SK-N-SH treated with all-trans-retinoic acid at 6 μM for 48 hours (cell line): Measurements from ENCODE around the gene P2RY1.

Source experiments
- ATAC-seq: fragments of 200-7000 bp; cut with Tn5 transposase; 3 replicates; pipeline ENCODE4 v1.9.1; 2020; ENCODE audit warnings: mild to moderate bottlenecking, moderate library complexity
- ARNTL ChIP-seq: fragments of 450-650 bp; formaldehyde crosslinking; IDR thresholded peaks from 2 replicates; pipeline ENCODE4 v1.5.0; 2020; ENCODE audit warnings: low read depth, mild to moderate bottlenecking, moderate library complexity, borderline replicate concordance
- BACH2 ChIP-seq: fragments of 250-450 bp; sonication (Bioruptor Pico); IDR thresholded peaks from 2 replicates; pipeline ENCODE4 v1.9.0; 2021; ENCODE audit warnings: mild to moderate bottlenecking, borderline replicate concordance
- ESRRG ChIP-seq: fragments of 250-450 bp; sonication (Bioruptor Pico); IDR thresholded peaks from 2 replicates; pipeline ENCODE4 v1.6.1; 2021; ENCODE audit warnings: mild to moderate bottlenecking
- GLIS3 ChIP-seq: fragments of 250-450 bp; sonication (Bioruptor Pico); IDR thresholded peaks from 2 replicates; pipeline ENCODE4 v1.5.0; 2020; ENCODE audit warnings: mild to moderate bottlenecking, moderate library complexity
- ISL1 ChIP-seq: fragments of 250-450 bp; sonication (Bioruptor Pico); IDR thresholded peaks from 2 replicates; pipeline ENCODE4 v2.1.2; 2022; ENCODE audit warnings: mild to moderate bottlenecking, moderate library complexity
- OSR1 ChIP-seq: fragments of 250-450 bp; sonication (Bioruptor Pico); IDR thresholded peaks from 2 replicates; pipeline ENCODE4 v1.8.0; 2022; ENCODE audit warnings: moderate library complexity, mild to moderate bottlenecking, inconsistent platforms
- PPARA ChIP-seq: fragments of 250-450 bp; sonication (Bioruptor Pico); IDR thresholded peaks from 2 replicates; pipeline ENCODE4 v1.5.0; 2020; ENCODE audit warnings: mild to moderate bottlenecking, borderline replicate concordance
- RARB ChIP-seq: fragments of 250-450 bp; sonication (Bioruptor Pico); IDR thresholded peaks from 2 replicates; pipeline ENCODE4 v1.8.0; 2021; ENCODE audit warnings: mild to moderate bottlenecking, moderate library complexity
- SNAI2 ChIP-seq: fragments of 250-450 bp; sonication (Bioruptor Pico); IDR thresholded peaks from 2 replicates; pipeline ENCODE4 v1.5.0; 2020; ENCODE audit warnings: mild to moderate bottlenecking, moderate library complexity
- TCF4 ChIP-seq: fragments of 250-450 bp; sonication (Bioruptor Pico); IDR thresholded peaks from 2 replicates; pipeline ENCODE4 v1.8.0; 2021; ENCODE audit warnings: mild to moderate bottlenecking, moderate library complexity, borderline replicate concordance
- TOX ChIP-seq: fragments of 250-450 bp; sonication (Bioruptor Pico); IDR thresholded peaks from 2 replicates; pipeline ENCODE4 v1.8.0; 2021; ENCODE audit warnings: mild to moderate bottlenecking, moderate library complexity, borderline replicate concordance
- ZC3H10 ChIP-seq: fragments of 250-450 bp; sonication (Bioruptor Pico); IDR thresholded peaks from 2 replicates; pipeline ENCODE4 v1.5.1; 2021; ENCODE audit warnings: mild to moderate bottlenecking, moderate library complexity
- ZFP3 ChIP-seq: fragments of 250-450 bp; sonication (Bioruptor Pico); IDR thresholded peaks from 2 replicates; pipeline ENCODE4 v1.5.0; 2020; ENCODE audit warnings: mild to moderate bottlenecking, moderate library complexity
- ZFP30 ChIP-seq: fragments of 450-650 bp; formaldehyde crosslinking; IDR thresholded peaks from 2 replicates; pipeline ENCODE4 v1.5.0; 2022; ENCODE audit warnings: mild to moderate bottlenecking, moderate library complexity
- ZNF565 ChIP-seq: fragments of 450-650 bp; formaldehyde crosslinking; conservative IDR thresholded peaks from 2 replicates; pipeline ENCODE4 v1.5.0; 2020; ENCODE audit warnings: low read depth, mild to moderate bottlenecking, moderate library complexity
- ZNF70 ChIP-seq: fragments of 450-650 bp; formaldehyde crosslinking; IDR thresholded peaks from 2 replicates; pipeline ENCODE4 v1.5.0; 2020; ENCODE audit warnings: mild to moderate bottlenecking, moderate library complexity
- ZNF8 ChIP-seq: fragments of 450-650 bp; formaldehyde crosslinking; IDR thresholded peaks from 2 replicates; pipeline ENCODE4 v1.5.0; 2020; ENCODE audit warnings: mild to moderate bottlenecking, moderate library complexity
- TF ChIP-seq, protein P1 (sequence below): fragments of 250-450 bp; sonication (Bioruptor Pico); IDR thresholded peaks from 2 replicates; pipeline ENCODE4 v1.5.0; 2020; ENCODE audit warnings: mild to moderate bottlenecking, moderate library complexity
- TF ChIP-seq, protein P2 (sequence below): fragments of 250-450 bp; sonication (Bioruptor Pico); IDR thresholded peaks from 2 replicates; pipeline ENCODE4 v1.8.0; 2020; ENCODE audit warnings: mild to moderate bottlenecking, moderate library complexity, borderline replicate concordance
- TF ChIP-seq, protein P3 (sequence below): fragments of 250-450 bp; sonication (Bioruptor Pico); IDR thresholded peaks from 2 replicates; pipeline ENCODE4 v1.8.0; 2021; ENCODE audit warnings: low read depth, mild to moderate bottlenecking, moderate library complexity, borderline replicate concordance
- TF ChIP-seq, protein P4 (sequence below): fragments of 250-450 bp; sonication (Bioruptor Pico); IDR thresholded peaks from 2 replicates; pipeline ENCODE4 v1.5.1; 2020; ENCODE audit warnings: low read depth, mild to moderate bottlenecking, moderate library complexity
- TF ChIP-seq, protein P5 (sequence below): fragments of 250-450 bp; sonication (Bioruptor Pico); IDR thresholded peaks from 2 replicates; pipeline ENCODE4 v1.5.1; 2021; ENCODE audit warnings: mild to moderate bottlenecking, moderate library complexity

P2RY1 gene

DNA sequence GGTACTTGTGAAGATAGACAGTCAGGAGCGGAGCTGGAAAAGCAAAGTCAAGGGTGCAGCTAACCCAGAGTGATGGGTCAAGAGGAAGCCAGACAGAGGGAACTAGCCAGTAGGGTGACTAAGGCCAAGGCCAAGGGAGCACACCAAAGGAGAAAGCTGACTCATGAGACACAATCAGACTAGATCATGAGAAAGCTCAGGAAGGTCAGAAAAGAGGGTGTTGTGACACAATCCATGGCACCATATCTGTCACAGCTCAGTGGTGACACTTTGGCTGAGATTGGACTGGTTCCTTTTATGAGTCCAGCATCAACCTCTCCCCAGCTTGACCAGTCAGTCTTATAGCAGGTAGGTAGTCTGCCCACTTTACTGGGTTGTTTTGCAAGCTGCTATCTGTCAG, 22.2 kb downstream of the P2RY1 start:
- ATAC-seq, result no peak

DNA sequence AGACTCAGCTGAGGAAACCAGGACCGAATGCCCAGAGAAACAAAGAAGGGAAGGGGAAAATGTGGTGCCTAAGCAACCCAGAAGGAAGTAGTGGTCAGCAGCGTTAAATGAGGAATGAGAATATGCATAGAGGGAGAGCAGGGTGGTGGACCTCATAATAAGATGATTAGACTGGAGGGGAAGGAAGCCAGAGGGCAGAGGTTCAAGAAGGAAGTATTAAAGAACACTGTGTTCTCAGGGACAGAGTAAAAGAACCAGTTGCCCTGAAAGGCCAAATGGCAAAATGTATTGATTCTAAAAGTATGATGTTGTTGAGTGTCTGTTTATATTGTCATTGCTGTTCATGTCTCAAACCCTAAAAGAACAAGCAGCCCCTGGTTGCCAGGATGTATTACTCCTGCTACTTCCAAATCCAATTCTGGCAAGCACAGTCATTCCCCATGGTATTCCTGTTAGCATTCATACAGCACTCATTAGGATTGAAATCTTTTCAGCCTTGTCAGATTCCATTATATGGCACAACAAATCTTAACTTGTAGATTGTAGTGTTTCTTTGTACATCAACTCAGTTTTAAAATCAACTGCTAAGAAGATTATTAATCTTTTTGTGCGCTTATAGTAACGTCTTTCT, 23.4 kb downstream of the P2RY1 start:
- ATAC-seq, result no peak
- TF ChIP-seq TCF4 (CRISPR knock-in tag) (no peak), ARNTL (CRISPR knock-in tag) (no peak), ZNF8 (no peak), PPARA (no peak), ISL1 (CRISPR knock-in tag) (no peak), ZNF70 (CRISPR knock-in tag) (no peak), OSR1 (CRISPR knock-in tag) (no peak), SNAI2 (no peak), ESRRG (CRISPR knock-in tag) (no peak), TOX (CRISPR knock-in tag) (no peak), BACH2 (no peak), GLIS3 (CRISPR knock-in tag) (no peak), ZNF565 (CRISPR knock-in tag) (no peak), ZC3H10 (CRISPR knock-in tag) (no peak), RARB (CRISPR knock-in tag) (no peak)
- TF ChIP-seq, protein P1, sequence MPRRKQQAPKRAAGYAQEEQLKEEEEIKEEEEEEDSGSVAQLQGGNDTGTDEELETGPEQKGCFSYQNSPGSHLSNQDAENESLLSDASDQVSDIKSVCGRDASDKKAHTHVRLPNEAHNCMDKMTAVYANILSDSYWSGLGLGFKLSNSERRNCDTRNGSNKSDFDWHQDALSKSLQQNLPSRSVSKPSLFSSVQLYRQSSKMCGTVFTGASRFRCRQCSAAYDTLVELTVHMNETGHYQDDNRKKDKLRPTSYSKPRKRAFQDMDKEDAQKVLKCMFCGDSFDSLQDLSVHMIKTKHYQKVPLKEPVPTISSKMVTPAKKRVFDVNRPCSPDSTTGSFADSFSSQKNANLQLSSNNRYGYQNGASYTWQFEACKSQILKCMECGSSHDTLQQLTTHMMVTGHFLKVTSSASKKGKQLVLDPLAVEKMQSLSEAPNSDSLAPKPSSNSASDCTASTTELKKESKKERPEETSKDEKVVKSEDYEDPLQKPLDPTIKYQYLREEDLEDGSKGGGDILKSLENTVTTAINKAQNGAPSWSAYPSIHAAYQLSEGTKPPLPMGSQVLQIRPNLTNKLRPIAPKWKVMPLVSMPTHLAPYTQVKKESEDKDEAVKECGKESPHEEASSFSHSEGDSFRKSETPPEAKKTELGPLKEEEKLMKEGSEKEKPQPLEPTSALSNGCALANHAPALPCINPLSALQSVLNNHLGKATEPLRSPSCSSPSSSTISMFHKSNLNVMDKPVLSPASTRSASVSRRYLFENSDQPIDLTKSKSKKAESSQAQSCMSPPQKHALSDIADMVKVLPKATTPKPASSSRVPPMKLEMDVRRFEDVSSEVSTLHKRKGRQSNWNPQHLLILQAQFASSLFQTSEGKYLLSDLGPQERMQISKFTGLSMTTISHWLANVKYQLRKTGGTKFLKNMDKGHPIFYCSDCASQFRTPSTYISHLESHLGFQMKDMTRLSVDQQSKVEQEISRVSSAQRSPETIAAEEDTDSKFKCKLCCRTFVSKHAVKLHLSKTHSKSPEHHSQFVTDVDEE (CRISPR knock-in tag), result no peak
- TF ChIP-seq, protein P2, sequence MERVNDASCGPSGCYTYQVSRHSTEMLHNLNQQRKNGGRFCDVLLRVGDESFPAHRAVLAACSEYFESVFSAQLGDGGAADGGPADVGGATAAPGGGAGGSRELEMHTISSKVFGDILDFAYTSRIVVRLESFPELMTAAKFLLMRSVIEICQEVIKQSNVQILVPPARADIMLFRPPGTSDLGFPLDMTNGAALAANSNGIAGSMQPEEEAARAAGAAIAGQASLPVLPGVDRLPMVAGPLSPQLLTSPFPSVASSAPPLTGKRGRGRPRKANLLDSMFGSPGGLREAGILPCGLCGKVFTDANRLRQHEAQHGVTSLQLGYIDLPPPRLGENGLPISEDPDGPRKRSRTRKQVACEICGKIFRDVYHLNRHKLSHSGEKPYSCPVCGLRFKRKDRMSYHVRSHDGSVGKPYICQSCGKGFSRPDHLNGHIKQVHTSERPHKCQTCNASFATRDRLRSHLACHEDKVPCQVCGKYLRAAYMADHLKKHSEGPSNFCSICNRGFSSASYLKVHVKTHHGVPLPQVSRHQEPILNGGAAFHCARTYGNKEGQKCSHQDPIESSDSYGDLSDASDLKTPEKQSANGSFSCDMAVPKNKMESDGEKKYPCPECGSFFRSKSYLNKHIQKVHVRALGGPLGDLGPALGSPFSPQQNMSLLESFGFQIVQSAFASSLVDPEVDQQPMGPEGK (CRISPR knock-in tag), result no peak
- TF ChIP-seq, protein P3, sequence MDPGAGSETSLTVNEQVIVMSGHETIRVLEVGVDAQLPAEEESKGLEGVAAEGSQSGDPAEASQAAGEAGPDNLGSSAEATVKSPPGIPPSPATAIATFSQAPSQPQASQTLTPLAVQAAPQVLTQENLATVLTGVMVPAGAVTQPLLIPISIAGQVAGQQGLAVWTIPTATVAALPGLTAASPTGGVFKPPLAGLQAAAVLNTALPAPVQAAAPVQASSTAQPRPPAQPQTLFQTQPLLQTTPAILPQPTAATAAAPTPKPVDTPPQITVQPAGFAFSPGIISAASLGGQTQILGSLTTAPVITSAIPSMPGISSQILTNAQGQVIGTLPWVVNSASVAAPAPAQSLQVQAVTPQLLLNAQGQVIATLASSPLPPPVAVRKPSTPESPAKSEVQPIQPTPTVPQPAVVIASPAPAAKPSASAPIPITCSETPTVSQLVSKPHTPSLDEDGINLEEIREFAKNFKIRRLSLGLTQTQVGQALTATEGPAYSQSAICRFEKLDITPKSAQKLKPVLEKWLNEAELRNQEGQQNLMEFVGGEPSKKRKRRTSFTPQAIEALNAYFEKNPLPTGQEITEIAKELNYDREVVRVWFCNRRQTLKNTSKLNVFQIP (CRISPR knock-in tag), result no peak
- TF ChIP-seq, protein P4, sequence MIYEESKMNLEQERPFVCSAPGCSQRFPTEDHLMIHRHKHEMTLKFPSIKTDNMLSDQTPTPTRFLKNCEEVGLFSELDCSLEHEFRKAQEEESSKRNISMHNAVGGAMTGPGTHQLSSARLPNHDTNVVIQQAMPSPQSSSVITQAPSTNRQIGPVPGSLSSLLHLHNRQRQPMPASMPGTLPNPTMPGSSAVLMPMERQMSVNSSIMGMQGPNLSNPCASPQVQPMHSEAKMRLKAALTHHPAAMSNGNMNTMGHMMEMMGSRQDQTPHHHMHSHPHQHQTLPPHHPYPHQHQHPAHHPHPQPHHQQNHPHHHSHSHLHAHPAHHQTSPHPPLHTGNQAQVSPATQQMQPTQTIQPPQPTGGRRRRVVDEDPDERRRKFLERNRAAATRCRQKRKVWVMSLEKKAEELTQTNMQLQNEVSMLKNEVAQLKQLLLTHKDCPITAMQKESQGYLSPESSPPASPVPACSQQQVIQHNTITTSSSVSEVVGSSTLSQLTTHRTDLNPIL (CRISPR knock-in tag), result no peak
- TF ChIP-seq, all 23 proteins: peak for 0

More for the DNA sequence above, 22.2 kb downstream of the P2RY1 start:
- TF ChIP-seq ZFP3 (CRISPR knock-in tag), result no peak
- TF ChIP-seq ARNTL (CRISPR knock-in tag), result no peak
- TF ChIP-seq SNAI2, result no peak
- TF ChIP-seq PPARA, result no peak
- no peak for TF ChIP-seq ZC3H10 (CRISPR knock-in tag)
- TF ChIP-seq, protein P3 (CRISPR knock-in tag), result no peak
- no peak for TF ChIP-seq OSR1 (CRISPR knock-in tag)

DNA sequence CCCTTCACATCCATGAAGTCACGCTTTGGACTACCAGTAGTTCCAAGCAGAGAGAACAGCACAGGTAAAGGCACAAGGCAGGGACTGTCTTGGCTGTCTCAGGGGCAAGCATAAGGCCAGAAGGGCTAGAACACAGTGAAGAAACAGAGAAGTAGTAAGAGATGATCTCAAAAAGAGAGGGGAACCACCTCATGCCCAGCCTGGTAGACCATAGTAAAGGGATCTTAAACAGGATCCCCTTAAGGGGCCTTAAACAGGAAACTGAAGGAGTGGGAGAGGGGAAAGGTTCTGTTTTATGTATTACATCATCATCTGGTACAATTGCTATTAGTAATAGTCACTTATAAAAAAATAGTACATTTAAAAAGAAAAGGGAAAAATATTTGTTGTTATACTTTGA, 25.8 kb downstream of the P2RY1 start:
- ATAC-seq, result no peak
- TF ChIP-seq ZNF565 (CRISPR knock-in tag), result no peak
- no peak for TF ChIP-seq TCF4 (CRISPR knock-in tag)
- TF ChIP-seq ZFP30 (CRISPR knock-in tag), result no peak
- no peak for TF ChIP-seq ISL1 (CRISPR knock-in tag)
- no peak for TF ChIP-seq SNAI2
- no peak for TF ChIP-seq ESRRG (CRISPR knock-in tag)
- TF ChIP-seq, protein P5, sequence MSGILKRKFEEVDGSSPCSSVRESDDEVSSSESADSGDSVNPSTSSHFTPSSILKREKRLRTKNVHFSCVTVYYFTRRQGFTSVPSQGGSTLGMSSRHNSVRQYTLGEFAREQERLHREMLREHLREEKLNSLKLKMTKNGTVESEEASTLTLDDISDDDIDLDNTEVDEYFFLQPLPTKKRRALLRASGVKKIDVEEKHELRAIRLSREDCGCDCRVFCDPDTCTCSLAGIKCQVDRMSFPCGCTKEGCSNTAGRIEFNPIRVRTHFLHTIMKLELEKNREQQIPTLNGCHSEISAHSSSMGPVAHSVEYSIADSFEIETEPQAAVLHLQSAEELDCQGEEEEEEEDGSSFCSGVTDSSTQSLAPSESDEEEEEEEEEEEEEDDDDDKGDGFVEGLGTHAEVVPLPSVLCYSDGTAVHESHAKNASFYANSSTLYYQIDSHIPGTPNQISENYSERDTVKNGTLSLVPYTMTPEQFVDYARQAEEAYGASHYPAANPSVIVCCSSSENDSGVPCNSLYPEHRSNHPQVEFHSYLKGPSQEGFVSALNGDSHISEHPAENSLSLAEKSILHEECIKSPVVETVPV (CRISPR knock-in tag), result no peak
- TF ChIP-seq ZNF70 (CRISPR knock-in tag), result no peak
- TF ChIP-seq, protein P3 (CRISPR knock-in tag), result no peak
- no peak for TF ChIP-seq TOX (CRISPR knock-in tag)
- no peak for TF ChIP-seq OSR1 (CRISPR knock-in tag)
- TF ChIP-seq, all 23 proteins: peak for 0
